ENCODE data around the gene C3orf22.

- TF ChIP-seq POLR2AphosphoS5 (IDR thresholded peaks at IDR 0.05) (no peak), POLR2A (IDR thresholded peaks at IDR 0.05) (no peak), CTCF (IDR thresholded peaks at IDR 0.05) (no peak)
Measured at GRCh38 chr3:126578702-126579101, 20.0 kb upstream of the C3orf22 start.
